ENCODE results near the gene RLN3.

Gene RLN3

GRCh38 chr19:13992025-13992424, 35.9 kb upstream of the RLN3 start:
- H2AFZ ChIP-seq (ENCODE audit: low read depth, low read length), result no peak overlapping the region
- no peaks in the 10 kb centered on the region for H4K20me1 ChIP-seq (ENCODE audit: insufficient read depth, low read length)
- DNase-seq (no peak), ATAC-seq (ENCODE audit: insufficient read depth, low read depth) (no peak)
- TF ChIP-seq EZH2 (IDR thresholded peaks at IDR 0.05; ENCODE audit: borderline replicate concordance, low read depth, low read length, severe bottlenecking), result no peak
- TF ChIP-seq, protein P1, sequence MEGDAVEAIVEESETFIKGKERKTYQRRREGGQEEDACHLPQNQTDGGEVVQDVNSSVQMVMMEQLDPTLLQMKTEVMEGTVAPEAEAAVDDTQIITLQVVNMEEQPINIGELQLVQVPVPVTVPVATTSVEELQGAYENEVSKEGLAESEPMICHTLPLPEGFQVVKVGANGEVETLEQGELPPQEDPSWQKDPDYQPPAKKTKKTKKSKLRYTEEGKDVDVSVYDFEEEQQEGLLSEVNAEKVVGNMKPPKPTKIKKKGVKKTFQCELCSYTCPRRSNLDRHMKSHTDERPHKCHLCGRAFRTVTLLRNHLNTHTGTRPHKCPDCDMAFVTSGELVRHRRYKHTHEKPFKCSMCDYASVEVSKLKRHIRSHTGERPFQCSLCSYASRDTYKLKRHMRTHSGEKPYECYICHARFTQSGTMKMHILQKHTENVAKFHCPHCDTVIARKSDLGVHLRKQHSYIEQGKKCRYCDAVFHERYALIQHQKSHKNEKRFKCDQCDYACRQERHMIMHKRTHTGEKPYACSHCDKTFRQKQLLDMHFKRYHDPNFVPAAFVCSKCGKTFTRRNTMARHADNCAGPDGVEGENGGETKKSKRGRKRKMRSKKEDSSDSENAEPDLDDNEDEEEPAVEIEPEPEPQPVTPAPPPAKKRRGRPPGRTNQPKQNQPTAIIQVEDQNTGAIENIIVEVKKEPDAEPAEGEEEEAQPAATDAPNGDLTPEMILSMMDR (IDR thresholded peaks at IDR 0.05; ENCODE audit: borderline replicate concordance, extremely low read depth, low read length, poor library complexity, severe bottlenecking), result no peak
- H3K27ac ChIP-seq (ENCODE audit: low read length), result no peak overlapping the region
- H3K36me3 ChIP-seq (ENCODE audit: insufficient read depth, low read length), result peaks cover 47% of the 10 kb centered on the region
- H3K4me2 ChIP-seq (ENCODE audit: insufficient read depth, low read length), result no peak overlapping the region
- H3K79me2 ChIP-seq (ENCODE audit: insufficient read depth, low read length), result peaks cover 23% of the 10 kb centered on the region
- no peaks in the 10 kb centered on the region for H3K9me3 ChIP-seq (ENCODE audit: insufficient read depth, low read length, severe bottlenecking)
- peaks cover 15% of the 10 kb centered on the region for H3K4me1 ChIP-seq (ENCODE audit: insufficient read depth, low read length)
- no peak overlapping the region for H3K9ac ChIP-seq (ENCODE audit: low read depth, low read length)
- H3K27me3 ChIP-seq (ENCODE audit: insufficient read depth, low read length, poor library complexity), result no peaks in the 10 kb centered on the region
- H3K4me3 ChIP-seq (ENCODE audit: low read depth in 1 of 2, low read length in 2 of 2), result no peak overlapping the region

- TF ChIP-seq, protein P1 (IDR thresholded peaks at IDR 0.05; ENCODE audit: borderline replicate concordance, extremely low read depth, low read length, poor library complexity, severe bottlenecking), result no peak
- no peak for TF ChIP-seq EZH2 (IDR thresholded peaks at IDR 0.05; ENCODE audit: borderline replicate concordance, low read depth, low read length, severe bottlenecking)
- Histone ChIP-seq H3K27me3 (ENCODE audit: insufficient read depth, low read length, poor library complexity) (no peaks in the 10 kb centered on the region), H4K20me1 (ENCODE audit: insufficient read depth, low read length) (0 out of 2 replicates have a peak, but pooled peaks cover 5% of the 10 kb centered on the region), H3K9ac (ENCODE audit: low read depth, low read length) (no peak overlapping the region), H2AFZ (ENCODE audit: low read depth, low read length) (no peak overlapping the region), H3K27ac (ENCODE audit: low read length) (0 out of 2 replicates have a peak overlapping the region, but pooled peaks have one; percentile 33), H3K4me1 (ENCODE audit: insufficient read depth, low read length) (no peaks in the 10 kb centered on the region), H3K4me2 (ENCODE audit: insufficient read depth, low read length) (no peak overlapping the region), H3K9me3 (ENCODE audit: insufficient read depth, low read length, severe bottlenecking) (peaks cover under 1% of the 10 kb centered on the region), H3K79me2 (ENCODE audit: insufficient read depth, low read length) (peaks cover 40% of the 10 kb centered on the region), H3K4me3 (ENCODE audit: low read depth in 1 of 2, low read length in 2 of 2) (no peak overlapping the region), H3K36me3 (ENCODE audit: insufficient read depth, low read length) (peaks cover 56% of the 10 kb centered on the region)
- ATAC-seq (ENCODE audit: insufficient read depth, low read depth) (no peak), DNase-seq (no peak)
Observed at GRCh38 chr19:13993590-13994300, 34.2 kb upstream of the RLN3 start.

DNA sequence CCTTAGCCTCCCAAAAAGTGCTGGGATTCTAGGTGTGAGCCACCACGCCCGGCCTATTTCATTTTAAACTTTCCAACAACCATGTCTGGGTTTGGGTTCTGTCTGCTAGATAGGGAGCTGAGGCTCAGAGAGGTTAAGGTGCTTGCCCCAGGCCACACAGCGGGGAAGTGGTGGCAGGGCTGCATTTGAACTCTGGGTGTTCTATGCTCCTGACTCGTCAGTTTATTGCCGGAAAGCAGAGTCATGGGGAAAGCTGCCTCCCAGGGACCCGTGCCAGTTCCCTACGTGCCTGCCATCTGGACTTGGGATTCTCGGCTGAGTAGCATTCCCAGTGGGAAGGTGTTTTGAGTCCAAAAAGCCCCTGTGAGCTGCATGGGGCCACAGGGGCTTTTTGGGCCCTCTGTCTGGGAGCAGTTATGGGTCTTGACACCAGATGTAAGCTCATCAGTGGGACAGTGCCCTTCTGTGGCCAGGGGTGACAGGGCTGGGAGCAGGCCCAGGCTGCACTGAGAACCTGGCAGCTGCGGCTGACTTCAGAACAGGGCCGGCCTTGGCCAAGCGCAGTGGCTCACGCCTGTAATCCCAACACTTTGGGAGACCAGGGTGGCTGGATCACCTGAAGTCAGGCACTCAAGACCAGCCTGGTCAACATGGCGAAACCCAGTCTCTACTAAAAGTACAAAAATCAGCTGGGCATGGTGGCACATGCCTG, 32.8 kb upstream of the RLN3 start:
- Histone ChIP-seq H3K4me1 (ENCODE audit: insufficient read depth, low read length) (no peaks in the 10 kb centered on the region), H3K9ac (ENCODE audit: low read depth, low read length) (no peak overlapping the region), H3K4me3 (ENCODE audit: low read depth in 1 of 2, low read length in 2 of 2) (no peak overlapping the region), H2AFZ (ENCODE audit: low read depth, low read length) (no peak overlapping the region), H4K20me1 (ENCODE audit: insufficient read depth, low read length) (0 out of 2 replicates have a peak, but pooled peaks cover 5% of the 10 kb centered on the region), H3K79me2 (ENCODE audit: insufficient read depth, low read length) (peaks cover 54% of the 10 kb centered on the region), H3K9me3 (ENCODE audit: insufficient read depth, low read length, severe bottlenecking) (peaks cover 8% of the 10 kb centered on the region), H3K4me2 (ENCODE audit: insufficient read depth, low read length) (no peak overlapping the region), H3K27ac (ENCODE audit: low read length) (no peak overlapping the region), H3K27me3 (ENCODE audit: insufficient read depth, low read length, poor library complexity) (no peaks in the 10 kb centered on the region), H3K36me3 (ENCODE audit: insufficient read depth, low read length) (peaks cover 60% of the 10 kb centered on the region)
- TF ChIP-seq, protein P1 (IDR thresholded peaks at IDR 0.05; ENCODE audit: borderline replicate concordance, extremely low read depth, low read length, poor library complexity, severe bottlenecking), result no peak
- TF ChIP-seq EZH2 (IDR thresholded peaks at IDR 0.05; ENCODE audit: borderline replicate concordance, low read depth, low read length, severe bottlenecking), result no peak
- ATAC-seq (ENCODE audit: insufficient read depth, low read depth), result no peak
- DNase-seq, result no peak
